Body of pancreas (tissue), 4 donors: ENCODE results near the gene SALL3. TPM values are rescaled to one million over a fixed set of nuclear protein-coding genes. Genes with fewer than 3 reads are reported as not detected.

Experiments used
- ATAC-seq: fragments of 150-250 bp; one replicate; pipeline ENCODE4 v1.9.1; 2016
- DNase-seq, 4 donors: peaks; one replicate each; pipeline ENCODE4 v3.0.0-alpha.2; 2019
- H3K27ac ChIP-seq, 4 donors: fragments of 200-600 bp; sonication (generic); 1 replicate in 3 of 4; 2 replicates in 1 of 4; pipeline versions ENCODE4 v1.5.1 to v1.6.1; 2016 to 2019; ENCODE audit warnings: mild to moderate bottlenecking in 1 of 4, mixed read lengths in 1 of 4, moderate library complexity in 1 of 4
- H3K27me3 ChIP-seq, 2 donors: fragments of 200-600 bp; sonication (generic); one replicate each; pipeline ENCODE4 v1.6.0; 2016; ENCODE audit warnings: mild to moderate bottlenecking in 1 of 2
- H3K36me3 ChIP-seq, 2 donors: fragments of 200-600 bp; sonication (generic); replicated peaks in 1 of 2; 2 replicates each; pipeline ENCODE4 v1.5.1; 2016; ENCODE audit warnings: low read depth in 2 of 2; ENCODE audit not compliant: insufficient read depth in 1 of 2
- H3K4me1 ChIP-seq: fragments of 200-600 bp; sonication (generic); one replicate; pipeline ENCODE4 v1.6.0; 2016
- H3K4me3 ChIP-seq, 2 donors: fragments of 200-600 bp; sonication (generic); 1 replicate in 1 of 2; 2 replicates in 1 of 2; pipeline ENCODE4 v1.5.1; 2016 to 2019
- H3K9me3 ChIP-seq, 3 donors: fragments of 200-600 bp; sonication (generic); 1 replicate in 2 of 3; 2 replicates in 1 of 3; pipeline ENCODE4 v1.5.1; 2016
- CTCF ChIP-seq, 7 experiments: fragments of 450-650 bp in 4 of 7; fragments of 200-600 bp in 3 of 7; sonication (generic) in 3 of 7; IDR thresholded peaks; one replicate each; pipeline ENCODE4 v1.5.1; 2016 to 2019; ENCODE audit warnings: antibody characterized with exemption in 7 of 7
- POLR2A ChIP-seq, 3 donors: fragments of 450-650 bp; IDR thresholded peaks; one replicate each; pipeline ENCODE4 v1.6.1; 2016; ENCODE audit warnings: antibody characterized with exemption in 3 of 3, mild to moderate bottlenecking in 2 of 3
- WGBS, 2 donors: methylation state at CpG; one replicate each; pipeline ENCODE4 v1.1.5; 2017; 5-methylcytosine and 5-hydroxymethylcytosine counted together
- intact Hi-C: fragments of 100-400 bp; cut with DNase I; formaldehyde crosslinking; loops from one replicate; pipeline ENCODE4 v1.15.1; 2023
- total RNA-seq, 2 donors: library from RNA; depleted of rRNA; stranded (reverse); fragments of >200 nt; gene quantifications; one replicate each; pipeline ENCODE4 v1.1.0, GENCODE V29; 2016

Gene SALL3
- total RNA-seq, 2 donors from 2014 or later: not detected

GRCh38 chr18:78978349-78979055, 1.1 kb upstream of the SALL3 start:
- TF ChIP-seq CTCF (IDR thresholded peaks at IDR 0.05) (no peak), POLR2A (IDR thresholded peaks at IDR 0.05) (no peak)
- Histone ChIP-seq H3K4me3 (no peak overlapping the region), H3K27me3 (peaks cover 0 to 20% of the 10 kb centered on the region in 2 donors), H3K27ac (no peak overlapping the region), H3K36me3 (no peaks in the 10 kb centered on the region), H3K9me3 (no peaks in the 10 kb centered on the region), H3K4me1 (peaks cover 31% of the 10 kb centered on the region)
- DNase-seq (no peak), ATAC-seq (no peak)
- intact Hi-C loops: no loop called here
- WGBS, 2 donors: 3 to 6% methylated on average over 38 to 61 of the region's 80 CpGs

- ATAC-seq: no peak
- intact Hi-C loops: no loop called here
- 1% methylated on average over 26 to 72 of the region's 98 CpGs for WGBS, 2 donors
- no peak for DNase-seq
- H3K36me3 ChIP-seq: no peaks in the 10 kb centered on the region
- no peak overlapping the region for H3K4me3 ChIP-seq
- no peaks in the 10 kb centered on the region for H3K9me3 ChIP-seq
- no peak overlapping the region for H3K27ac ChIP-seq
- TF ChIP-seq POLR2A (IDR thresholded peaks at IDR 0.05) (no peak), CTCF (IDR thresholded peaks at IDR 0.05) (no peak)
- H3K27me3 ChIP-seq: peaks cover 0 to 18% of the 10 kb centered on the region in 2 donors
- peaks cover 24% of the 10 kb centered on the region for H3K4me1 ChIP-seq
These were observed 425 bp upstream of the SALL3 start for GRCh38 chr18:78979056-78979729.

GRCh38 chr18:78980279-78980771, 707 bp downstream of the SALL3 start:
- no peak for ATAC-seq
- peaks cover 0 to 20% of the 10 kb centered on the region in 2 donors for H3K27me3 ChIP-seq
- no peaks in the 10 kb centered on the region for H3K9me3 ChIP-seq
- TF ChIP-seq CTCF (IDR thresholded peaks at IDR 0.05) (no peak), POLR2A (IDR thresholded peaks at IDR 0.05) (no peak)
- H3K36me3 ChIP-seq: no peaks in the 10 kb centered on the region
- intact Hi-C loops: no loop called here
- 2 to 7% methylated on average over 8 to 40 of the region's 71 CpGs for WGBS, 2 donors
- no peak for DNase-seq
- H3K4me3 ChIP-seq: no peak overlapping the region
- peaks cover 20% of the 10 kb centered on the region for H3K4me1 ChIP-seq
- H3K27ac ChIP-seq: no peak overlapping the region

DNA sequence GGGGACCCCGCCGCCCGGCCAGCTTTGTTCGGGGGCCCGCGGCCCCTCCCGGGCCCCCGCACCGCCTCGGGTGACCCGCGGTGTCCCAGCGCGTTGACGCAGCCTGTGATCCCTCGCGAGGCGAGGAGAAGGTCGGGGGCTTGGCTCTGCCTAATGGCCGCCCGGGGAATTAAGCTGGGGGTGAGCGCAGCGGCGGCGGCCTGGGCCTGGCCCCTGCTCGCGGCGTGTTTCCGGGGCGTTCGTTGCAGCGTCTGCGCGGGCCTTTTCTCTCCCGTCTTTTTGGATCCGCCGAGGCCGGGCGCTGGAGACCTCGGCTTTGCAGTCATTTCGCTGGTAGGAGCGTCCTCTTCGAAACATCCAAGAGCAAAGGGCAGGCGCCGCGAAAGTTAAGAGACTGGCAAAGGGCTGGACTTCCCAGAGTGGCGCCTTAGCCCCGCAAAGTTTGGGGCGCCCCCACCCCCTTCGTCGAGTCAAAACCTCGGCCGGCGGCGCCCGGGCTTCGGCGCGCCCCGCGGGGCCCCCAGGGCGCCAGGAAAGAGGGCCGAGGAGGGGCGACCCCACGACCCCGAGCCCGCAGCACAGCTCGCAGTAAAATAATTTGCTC, 1.3 kb downstream of the SALL3 start:
- H3K27me3 ChIP-seq: peaks cover 0 to 20% of the 10 kb centered on the region in 2 donors
- H3K4me3 ChIP-seq: no peak overlapping the region
- WGBS, 2 donors: 2 to 4% methylated on average over 6 to 68 of the region's 68 CpGs
- H3K36me3 ChIP-seq: no peaks in the 10 kb centered on the region
- TF ChIP-seq CTCF (IDR thresholded peaks at IDR 0.05) (no peak), POLR2A (IDR thresholded peaks at IDR 0.05) (no peak)
- DNase-seq (no peak), ATAC-seq (no peak)
- H3K9me3 ChIP-seq: no peaks in the 10 kb centered on the region
- no peak overlapping the region for H3K27ac ChIP-seq
- peaks cover 20% of the 10 kb centered on the region for H3K4me1 ChIP-seq
- intact Hi-C loops: no loop called here
